Erythroblast (primary cell): Measurements from ENCODE around the gene MKX.

Source experiments
- GATA1 ChIP-seq: IDR thresholded peaks from 2 replicates; pipeline ENCODE4 v1.6.1; 2011; ENCODE audit warnings: low read depth, mild to moderate bottlenecking, control low read depth, low read length, moderate library complexity
- POLR2A ChIP-seq: IDR thresholded peaks from 2 replicates; pipeline ENCODE4 v1.6.1; 2011; ENCODE audit warnings: mild to moderate bottlenecking, low read length

- TF ChIP-seq POLR2A, result no peak
- no peak for TF ChIP-seq GATA1
Measured at GRCh38 chr10:27759483-27760272, 14.1 kb upstream of the MKX start.
